Mononuclear cell (primary cell): ENCODE data around the gene TMEM82. TPM values are rescaled to one million over a fixed set of nuclear protein-coding genes. Genes with fewer than 3 reads are reported as not detected.

ENCODE experiments used
- H3K27me3 ChIP-seq: 2 replicates; pipeline ENCODE4 v1.6.0; 2011; ENCODE audit warnings: low read length, control low read depth; ENCODE audit not compliant: insufficient read depth
- H3K4me1 ChIP-seq: 2 replicates; pipeline ENCODE4 v1.5.1; 2011; ENCODE audit warnings: mild to moderate bottlenecking, low read length, control low read depth; ENCODE audit not compliant: insufficient read depth
- H3K4me3 ChIP-seq: 2 replicates; pipeline ENCODE4 v1.5.1; 2011; ENCODE audit warnings: mild to moderate bottlenecking, low read length, moderate library complexity
- H3K9me3 ChIP-seq: 2 replicates; pipeline ENCODE4 v1.5.1; 2011; ENCODE audit warnings: low read depth, mild to moderate bottlenecking, control low read depth, low read length
- total RNA-seq: library from RNA; depleted of rRNA; stranded (reverse); fragments of >200 nt; gene quantifications from one replicate; pipeline ENCODE4 v1.2.3, GENCODE V29; 2012

TMEM82 gene
- total RNA-seq, 1 donor = not detected

DNA sequence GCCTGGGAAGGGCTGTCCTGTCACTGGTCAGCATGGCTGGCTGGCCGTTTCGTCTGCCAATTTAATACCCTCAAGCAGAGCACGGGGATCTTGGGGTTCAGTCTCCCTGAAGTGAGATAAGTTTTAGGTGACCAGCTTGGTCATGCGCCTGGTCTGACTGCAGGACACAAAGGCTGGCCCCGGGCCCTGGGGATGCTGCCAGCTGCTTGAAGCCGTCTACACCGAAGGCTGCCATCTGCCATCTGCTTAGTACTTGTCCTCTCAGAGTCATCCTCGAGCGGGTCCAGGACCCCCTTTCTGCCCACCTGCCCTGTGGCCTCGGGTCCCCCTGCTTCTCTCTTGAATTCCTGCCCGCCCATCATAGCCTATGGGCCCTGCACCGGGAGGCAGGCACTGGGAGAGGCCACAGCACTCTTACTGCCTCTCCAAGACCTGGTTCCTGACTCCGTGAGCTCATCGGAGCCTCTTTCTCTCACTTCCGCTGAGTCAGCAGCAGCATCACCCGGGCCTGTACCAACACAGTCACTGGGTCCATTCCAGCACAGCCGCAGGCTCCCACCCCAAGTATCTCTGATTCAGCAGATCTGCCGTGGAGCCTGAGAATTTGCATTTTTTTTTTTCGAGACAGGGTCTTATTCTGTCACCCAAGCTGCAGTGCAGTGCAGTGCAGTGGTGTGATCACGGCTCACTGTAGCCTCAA, 23.3 kb downstream of the TMEM82 start:
- Histone ChIP-seq H3K4me3 (no peak overlapping the region), H3K27me3 (peaks cover 11% of the 10 kb centered on the region), H3K4me1 (no peaks in the 10 kb centered on the region), H3K9me3 (no peaks in the 10 kb centered on the region)

DNA sequence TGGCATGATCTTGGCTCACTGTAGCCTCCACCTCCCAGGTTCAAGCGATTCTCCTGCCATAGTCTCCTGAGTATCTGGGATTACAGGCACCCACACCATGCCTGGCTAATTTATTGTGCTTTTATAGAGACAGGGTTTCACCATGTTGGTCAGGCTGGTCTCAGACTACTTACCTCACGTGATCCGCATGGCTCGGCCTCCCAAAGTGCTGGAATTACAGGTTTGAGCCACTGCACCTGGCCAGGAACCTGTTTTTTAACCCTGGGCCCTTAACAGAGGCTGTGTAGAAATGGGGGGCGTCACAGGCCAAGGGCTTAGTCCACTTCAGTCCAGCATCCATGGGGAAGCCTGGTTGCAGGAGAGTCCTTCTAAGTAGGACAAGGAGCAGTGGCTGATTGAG, 25.6 kb downstream of the TMEM82 start:
- Histone ChIP-seq H3K27me3 (no peaks in the 10 kb centered on the region), H3K4me3 (no peak overlapping the region), H3K4me1 (no peaks in the 10 kb centered on the region), H3K9me3 (no peaks in the 10 kb centered on the region)

DNA sequence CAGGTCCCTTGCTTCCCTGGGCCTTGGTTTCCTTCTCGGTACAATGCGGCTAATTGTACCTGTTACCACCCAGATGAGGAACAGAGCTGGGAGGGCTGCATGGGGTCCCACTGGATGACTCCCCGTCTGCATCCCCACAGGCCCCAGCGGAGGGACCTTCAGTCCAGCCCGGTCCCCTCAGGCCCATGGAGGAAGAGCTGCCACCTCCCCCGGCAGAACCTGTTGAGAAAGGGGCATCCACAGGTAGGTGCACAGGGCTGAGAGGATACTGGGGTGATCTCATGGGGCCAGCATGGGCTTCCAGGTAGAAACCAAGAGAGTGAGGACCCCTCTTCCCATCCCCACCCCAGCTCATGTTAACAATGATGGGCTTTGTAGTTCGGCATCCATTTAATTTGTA, 26.1 kb downstream of the TMEM82 start:
- no peaks in the 10 kb centered on the region for H3K4me1 ChIP-seq
- no peaks in the 10 kb centered on the region for H3K9me3 ChIP-seq
- no peaks in the 10 kb centered on the region for H3K27me3 ChIP-seq
- no peak overlapping the region for H3K4me3 ChIP-seq

DNA sequence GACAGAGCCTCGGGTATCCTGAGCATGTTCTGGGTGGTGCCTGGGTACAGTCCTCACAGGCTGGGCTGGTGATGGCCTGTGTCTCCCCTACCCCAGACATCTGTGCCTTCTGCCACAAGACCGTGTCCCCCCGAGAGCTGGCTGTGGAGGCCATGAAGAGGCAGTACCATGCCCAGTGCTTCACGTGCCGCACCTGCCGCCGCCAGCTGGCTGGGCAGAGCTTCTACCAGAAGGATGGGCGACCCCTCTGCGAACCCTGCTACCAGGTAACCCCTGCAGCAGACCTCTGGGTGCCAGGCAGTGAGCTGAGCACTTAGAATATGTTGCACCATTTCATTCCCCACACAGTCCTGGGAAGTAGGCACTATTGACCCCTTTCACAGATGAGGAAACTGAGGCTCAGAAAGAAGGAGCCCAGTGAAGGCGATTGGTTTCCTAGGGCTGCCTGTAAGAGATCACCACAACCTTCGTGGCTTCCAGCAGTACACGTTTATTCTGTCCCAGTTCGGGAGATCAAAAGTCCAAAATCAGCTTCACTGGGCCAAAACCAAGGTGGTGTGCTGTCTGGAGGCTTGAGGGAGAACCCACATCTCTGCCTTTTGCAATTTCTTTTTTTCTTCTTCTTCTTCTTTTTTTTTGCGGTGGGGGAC, 28.1 kb downstream of the TMEM82 start:
- H3K9me3 ChIP-seq = no peaks in the 10 kb centered on the region
- no peak overlapping the region for H3K4me3 ChIP-seq
- no peaks in the 10 kb centered on the region for H3K27me3 ChIP-seq
- H3K4me1 ChIP-seq = no peaks in the 10 kb centered on the region

DNA sequence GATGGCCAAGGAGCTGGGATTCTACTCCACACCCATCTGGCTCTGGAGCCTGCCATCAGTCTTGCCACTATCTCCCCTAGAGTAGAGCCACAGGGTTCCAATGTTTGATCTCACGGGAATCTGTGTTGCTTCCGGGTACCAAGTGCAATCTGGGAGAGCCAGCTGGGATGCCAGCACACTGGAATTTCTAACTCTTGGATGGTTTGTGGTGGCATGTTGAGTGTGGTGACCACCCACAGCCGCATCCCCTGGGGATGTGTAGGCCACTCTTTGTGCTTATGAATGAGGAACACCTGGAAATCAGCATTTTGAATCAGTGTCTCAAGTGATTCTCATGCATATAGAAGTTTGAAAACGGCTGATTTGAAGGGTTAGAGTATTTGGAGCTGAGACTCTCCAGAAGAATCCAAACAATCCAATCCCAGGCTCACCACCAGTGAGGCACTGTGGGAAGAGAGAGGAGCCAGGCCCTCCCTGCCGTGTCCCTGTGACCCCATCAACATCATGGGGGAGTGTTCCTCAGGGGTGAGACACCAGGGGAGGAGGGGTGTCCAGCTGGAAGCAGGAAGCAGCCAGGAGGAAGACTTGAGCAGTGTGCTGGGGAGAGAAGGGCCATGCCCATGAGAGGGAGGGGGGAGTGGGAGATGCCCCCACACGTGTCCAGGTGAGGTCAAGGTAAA, 29.7 kb downstream of the TMEM82 start:
- H3K9me3 ChIP-seq = no peaks in the 10 kb centered on the region
- H3K4me3 ChIP-seq = no peak overlapping the region
- H3K27me3 ChIP-seq = no peaks in the 10 kb centered on the region
- no peaks in the 10 kb centered on the region for H3K4me1 ChIP-seq

DNA sequence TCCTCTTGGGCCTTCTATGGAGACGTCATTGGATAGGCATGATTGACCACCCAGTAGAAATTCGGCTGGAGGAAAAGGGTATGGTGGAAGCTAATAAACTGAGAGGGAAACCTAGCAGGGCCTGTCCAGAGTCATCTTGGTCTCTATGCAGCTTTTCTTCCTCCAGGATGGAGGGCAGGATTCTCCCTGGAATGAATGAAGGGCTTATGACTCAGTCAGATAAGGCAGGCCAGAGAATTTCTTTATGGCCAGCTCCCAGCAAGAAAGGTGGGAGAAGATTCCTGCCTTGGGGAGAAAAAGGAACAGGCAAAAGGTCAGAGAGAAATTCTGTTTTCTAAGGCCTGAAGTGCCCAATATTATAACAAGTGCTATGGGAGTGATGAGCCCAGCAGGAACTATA, 33.4 kb downstream of the TMEM82 start:
- Histone ChIP-seq H3K9me3 (no peaks in the 10 kb centered on the region), H3K4me3 (no peak overlapping the region), H3K4me1 (no peaks in the 10 kb centered on the region), H3K27me3 (no peaks in the 10 kb centered on the region)

DNA sequence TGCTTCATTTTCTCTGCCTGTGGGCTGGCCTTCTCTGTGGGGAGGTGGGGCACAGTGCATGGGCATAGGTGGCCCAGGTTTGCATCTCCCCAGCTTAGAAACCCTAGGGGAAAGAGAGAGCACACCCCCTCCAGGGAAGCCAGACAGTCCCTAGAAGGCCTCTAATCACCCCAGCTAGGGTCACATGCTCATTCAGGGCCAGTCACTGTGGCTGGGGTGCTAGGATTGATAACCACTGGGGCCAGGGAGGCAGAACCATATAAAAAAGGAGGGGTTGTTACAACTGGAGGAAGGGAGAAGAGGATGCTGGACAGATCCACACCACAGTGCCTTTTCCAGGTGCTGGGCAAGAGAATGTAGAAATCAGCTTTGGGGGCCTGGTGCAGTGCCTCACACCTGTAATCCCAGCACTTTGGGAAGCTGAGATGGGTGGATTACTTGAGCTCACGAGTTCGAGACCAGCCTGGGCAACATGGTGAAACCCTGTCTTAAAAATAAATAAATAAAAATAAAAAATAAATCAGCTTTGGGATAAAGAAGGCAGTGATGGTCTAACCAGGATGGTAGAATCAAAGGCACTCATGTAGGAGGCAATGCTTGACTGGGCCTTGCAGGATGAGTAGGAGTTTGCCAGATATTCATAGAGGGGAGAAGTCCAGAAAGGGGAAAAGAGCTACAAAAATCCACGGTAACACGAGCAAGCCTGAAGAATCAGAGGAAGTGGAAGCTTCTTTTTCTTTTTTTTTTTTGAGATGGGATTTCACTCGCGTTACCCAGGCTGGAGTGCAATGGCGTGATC, 35.8 kb downstream of the TMEM82 start:
- Histone ChIP-seq H3K27me3 (no peaks in the 10 kb centered on the region), H3K9me3 (no peaks in the 10 kb centered on the region), H3K4me3 (no peak overlapping the region), H3K4me1 (no peaks in the 10 kb centered on the region)

DNA sequence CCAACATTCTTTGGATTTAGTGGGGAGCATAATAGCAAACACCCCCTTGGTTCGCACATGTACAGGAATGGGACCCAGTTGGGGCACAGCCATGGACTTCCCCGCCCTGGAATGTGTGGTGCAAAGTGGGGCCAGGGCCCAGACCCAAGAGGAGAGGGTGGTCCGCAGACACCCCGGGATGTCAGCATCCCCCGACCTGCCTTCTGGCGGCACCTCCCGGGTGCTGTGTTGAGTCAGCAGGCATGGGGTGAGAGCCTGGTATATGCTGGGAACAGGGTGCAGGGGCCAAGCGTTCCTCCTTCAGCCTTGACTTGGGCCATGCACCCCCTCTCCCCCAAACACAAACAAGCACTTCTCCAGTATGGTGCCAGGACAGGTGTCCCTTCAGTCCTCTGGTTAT, 43.4 kb downstream of the TMEM82 start:
- Histone ChIP-seq H3K4me1 (no peaks in the 10 kb centered on the region), H3K27me3 (no peaks in the 10 kb centered on the region), H3K9me3 (no peaks in the 10 kb centered on the region), H3K4me3 (no peak overlapping the region)

DNA sequence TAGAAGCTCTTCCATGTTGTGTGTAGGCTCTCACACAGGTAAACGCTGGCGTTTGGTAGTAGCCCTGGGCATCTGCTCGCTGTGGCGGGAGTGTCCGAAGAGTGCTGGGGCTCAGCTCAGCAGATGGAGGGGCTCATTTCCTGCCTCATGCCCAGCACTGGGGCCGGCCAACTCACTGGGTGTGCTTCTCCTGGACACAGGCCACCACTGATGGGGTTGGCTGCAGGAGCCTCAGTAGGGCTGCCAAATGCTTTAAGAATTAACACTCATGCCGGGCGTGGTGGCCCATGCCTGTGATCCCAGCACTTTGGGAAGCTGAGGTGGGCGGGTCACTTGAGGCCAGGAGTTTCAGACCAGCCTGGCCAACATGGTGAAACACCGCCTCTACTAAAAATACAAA, 44.3 kb downstream of the TMEM82 start:
- no peak overlapping the region for H3K4me3 ChIP-seq
- no peaks in the 10 kb centered on the region for H3K9me3 ChIP-seq
- no peaks in the 10 kb centered on the region for H3K4me1 ChIP-seq
- no peaks in the 10 kb centered on the region for H3K27me3 ChIP-seq

DNA sequence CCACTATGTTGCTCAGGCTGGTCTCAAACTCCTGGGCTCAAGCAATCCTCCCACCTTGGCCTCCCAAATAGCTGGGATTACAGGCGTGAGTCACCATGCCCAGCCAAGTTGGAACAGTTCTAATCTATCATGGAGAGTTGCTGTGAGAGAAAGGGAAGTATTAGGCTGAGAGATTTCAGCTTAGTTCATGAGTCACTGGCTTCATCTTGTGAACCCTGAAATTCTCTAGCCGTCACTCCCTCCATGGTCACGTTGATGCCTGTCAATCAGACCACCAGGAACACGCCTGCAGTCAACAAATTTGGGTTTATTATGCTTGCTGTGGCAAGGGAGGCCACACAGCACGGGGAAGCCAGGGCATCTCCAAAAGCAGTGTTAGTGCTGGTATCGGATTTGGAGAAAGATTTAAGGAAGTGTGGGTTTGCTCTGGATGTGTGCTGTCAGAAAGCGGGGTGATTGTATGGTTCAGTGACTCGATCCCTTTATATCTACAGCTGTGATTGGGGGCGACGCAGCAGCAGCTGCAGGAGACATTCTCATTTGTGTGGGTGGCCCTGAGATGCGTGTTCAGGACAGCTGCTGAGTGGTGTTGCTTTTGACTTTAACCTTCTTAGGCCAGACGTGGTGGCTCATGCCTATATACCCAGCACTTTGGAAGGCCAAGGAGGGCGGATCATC, 46.5 kb downstream of the TMEM82 start:
- Histone ChIP-seq H3K27me3 (no peaks in the 10 kb centered on the region), H3K9me3 (no peaks in the 10 kb centered on the region), H3K4me1 (no peaks in the 10 kb centered on the region), H3K4me3 (no peak overlapping the region)

DNA sequence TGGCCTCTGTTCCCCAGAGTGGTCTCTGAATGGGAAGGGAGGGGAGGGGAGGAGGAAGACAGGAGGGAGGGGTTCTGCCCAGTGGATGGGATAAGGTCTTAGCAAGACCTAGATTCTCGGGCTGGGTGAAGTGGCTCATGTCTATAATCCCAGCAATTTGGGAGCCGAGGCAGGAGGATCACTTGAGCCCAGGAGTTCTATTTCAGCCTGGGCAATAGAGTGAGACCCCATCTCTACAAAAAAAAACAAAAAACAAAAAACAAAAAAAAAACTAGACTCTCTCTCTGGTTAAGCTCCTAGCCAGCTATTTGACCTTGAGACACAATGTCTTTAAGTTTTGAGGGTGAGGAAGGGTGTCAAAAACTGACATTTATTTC, 53.8 kb downstream of the TMEM82 start:
- Histone ChIP-seq H3K4me1 (no peaks in the 10 kb centered on the region), H3K9me3 (no peaks in the 10 kb centered on the region), H3K4me3 (no peak overlapping the region), H3K27me3 (no peaks in the 10 kb centered on the region)

Other genes starting within 250 kb of the TMEM82 start
- 12.0 TPM for gene CASP9, start 218.3 kb upstream of the TMEM82 start, total RNA-seq
- gene DNAJC16, start 215.7 kb upstream of the TMEM82 start, total RNA-seq = 8.9 TPM
- gene AGMAT, start 157.4 kb upstream of the TMEM82 start, total RNA-seq = 2.8 TPM
- 35.6 TPM for gene DDI2, start 125.0 kb upstream of the TMEM82 start, total RNA-seq
- 70.7 TPM for gene PLEKHM2, start 58.2 kb upstream of the TMEM82 start, total RNA-seq
- gene SLC25A34, start 6.2 kb upstream of the TMEM82 start, total RNA-seq = 1.0 TPM
- not detected for gene FBLIM1, start 16.3 kb downstream of the TMEM82 start, total RNA-seq
- 1.2 TPM for gene UQCRHL, start 65.2 kb downstream of the TMEM82 start, total RNA-seq
- gene SPEN, start 105.2 kb downstream of the TMEM82 start, total RNA-seq = 94.9 TPM
- 40.0 TPM for gene ZBTB17, start 233.6 kb downstream of the TMEM82 start, total RNA-seq